Mesothelial cell of epicardium (in vitro differentiated cells): ENCODE measurements around the gene AUNIP. TPM values are rescaled to one million over a fixed set of nuclear protein-coding genes. Genes with fewer than 3 reads are reported as not detected.

Source experiments
- DNase-seq, 2 experiments: peaks; one replicate each; pipeline ENCODE4 v3.0.0; 2021; ENCODE audit warnings: low spot score in 2 of 2; ENCODE audit not compliant: unreplicated experiment in 2 of 2
- H3K27ac Mint-ChIP-seq: 2 replicates; pipeline ENCODE4 v1.8.0; 2021; ENCODE audit warnings: mixed read lengths
- H3K27me3 Mint-ChIP-seq: 2 replicates; pipeline ENCODE4 v1.8.0; 2021; ENCODE audit warnings: low read depth, mixed read lengths
- H3K36me3 Mint-ChIP-seq: 2 replicates; pipeline ENCODE4 v1.8.0; 2021; ENCODE audit warnings: mixed read lengths
- H3K4me1 Mint-ChIP-seq: 2 replicates; pipeline ENCODE4 v1.8.0; 2021; ENCODE audit warnings: mixed read lengths
- H3K4me3 Mint-ChIP-seq: 2 replicates; pipeline ENCODE4 v1.8.0; 2021; ENCODE audit warnings: mild to moderate bottlenecking, moderate library complexity, mixed read lengths
- H3K9me3 Mint-ChIP-seq: 2 replicates; pipeline ENCODE4 v1.8.0; 2021; ENCODE audit warnings: mixed read lengths
- total RNA-seq: library from RNA; stranded (reverse); gene quantifications from 3 replicates; pipeline ENCODE4 v1.2.1, GENCODE V29; 2021
- TF ChIP-seq, protein P1 (sequence below): fragments of 200-600 bp; sonication (generic); IDR thresholded peaks from one replicate; pipeline ENCODE4 v1.5.0; 2021; ENCODE audit warnings: antibody characterized with exemption; ENCODE audit not compliant: unreplicated experiment

AUNIP gene
- total RNA-seq, 1 donor from 2014 or later = 2.7 TPM

DNA sequence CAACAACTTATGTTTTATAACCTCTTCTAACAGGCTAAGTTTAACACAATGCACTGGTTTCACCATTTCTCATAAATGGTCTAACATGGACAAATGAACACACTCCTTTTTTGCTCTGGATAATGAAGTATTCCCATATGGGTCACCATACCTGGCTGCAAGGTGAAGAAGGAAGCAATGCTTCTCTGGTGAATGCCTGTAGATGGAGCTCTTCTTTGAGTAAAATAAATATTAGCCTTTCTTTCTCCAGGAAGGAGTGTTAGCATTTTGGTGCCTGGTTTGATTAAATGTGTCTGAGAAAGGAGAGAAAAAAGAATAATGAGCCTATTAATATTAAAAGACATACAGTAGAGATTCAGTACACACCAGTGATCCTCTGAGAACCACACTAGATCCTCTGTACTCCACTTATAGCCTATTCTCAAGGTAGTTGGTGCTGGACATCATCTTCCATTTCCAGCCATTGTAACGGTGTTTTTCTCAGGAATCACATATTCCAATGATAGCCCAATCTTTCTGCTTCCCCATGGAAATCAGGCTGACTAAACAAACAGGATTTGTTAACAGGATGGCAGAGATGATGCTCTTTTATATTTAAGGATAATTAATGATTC is 21.9 kb downstream of the AUNIP start:
- DNase-seq = no peak
- H3K4me3 Mint-ChIP-seq = no peak overlapping the region
- H3K27me3 Mint-ChIP-seq = no peaks in the 10 kb centered on the region
- peaks cover 13% of the 10 kb centered on the region for H3K36me3 Mint-ChIP-seq
- peaks cover 3% of the 10 kb centered on the region for H3K4me1 Mint-ChIP-seq
- TF ChIP-seq, protein P1, sequence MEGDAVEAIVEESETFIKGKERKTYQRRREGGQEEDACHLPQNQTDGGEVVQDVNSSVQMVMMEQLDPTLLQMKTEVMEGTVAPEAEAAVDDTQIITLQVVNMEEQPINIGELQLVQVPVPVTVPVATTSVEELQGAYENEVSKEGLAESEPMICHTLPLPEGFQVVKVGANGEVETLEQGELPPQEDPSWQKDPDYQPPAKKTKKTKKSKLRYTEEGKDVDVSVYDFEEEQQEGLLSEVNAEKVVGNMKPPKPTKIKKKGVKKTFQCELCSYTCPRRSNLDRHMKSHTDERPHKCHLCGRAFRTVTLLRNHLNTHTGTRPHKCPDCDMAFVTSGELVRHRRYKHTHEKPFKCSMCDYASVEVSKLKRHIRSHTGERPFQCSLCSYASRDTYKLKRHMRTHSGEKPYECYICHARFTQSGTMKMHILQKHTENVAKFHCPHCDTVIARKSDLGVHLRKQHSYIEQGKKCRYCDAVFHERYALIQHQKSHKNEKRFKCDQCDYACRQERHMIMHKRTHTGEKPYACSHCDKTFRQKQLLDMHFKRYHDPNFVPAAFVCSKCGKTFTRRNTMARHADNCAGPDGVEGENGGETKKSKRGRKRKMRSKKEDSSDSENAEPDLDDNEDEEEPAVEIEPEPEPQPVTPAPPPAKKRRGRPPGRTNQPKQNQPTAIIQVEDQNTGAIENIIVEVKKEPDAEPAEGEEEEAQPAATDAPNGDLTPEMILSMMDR = no peak
- peaks cover 7% of the 10 kb centered on the region for H3K9me3 Mint-ChIP-seq
- H3K27ac Mint-ChIP-seq = no peak overlapping the region

DNA sequence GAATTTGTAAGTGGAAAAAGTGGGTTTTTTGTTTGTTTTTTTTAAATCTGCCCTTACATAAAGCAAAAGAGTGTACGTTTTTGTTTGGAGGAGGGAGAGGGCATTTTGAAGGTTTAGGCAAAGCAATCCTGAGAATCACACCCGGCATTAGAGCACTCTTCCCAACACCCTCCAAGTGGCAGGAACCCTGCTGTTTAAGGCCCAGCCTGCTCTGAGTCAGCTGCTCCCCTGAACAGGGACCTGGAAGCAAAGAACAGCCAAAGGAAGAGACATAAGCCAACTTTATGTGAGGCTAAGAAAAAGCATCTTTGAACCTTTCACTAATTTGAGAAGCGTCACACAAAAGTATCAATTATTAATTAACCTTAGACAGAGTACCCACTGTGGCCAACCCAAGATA is 22.6 kb downstream of the AUNIP start:
- H3K27me3 Mint-ChIP-seq = no peaks in the 10 kb centered on the region
- H3K4me3 Mint-ChIP-seq = no peak overlapping the region
- H3K36me3 Mint-ChIP-seq = peaks cover 15% of the 10 kb centered on the region
- H3K27ac Mint-ChIP-seq = no peak overlapping the region
- TF ChIP-seq, protein P1 = no peak
- H3K4me1 Mint-ChIP-seq = peaks cover 3% of the 10 kb centered on the region
- peaks cover 7% of the 10 kb centered on the region for H3K9me3 Mint-ChIP-seq
- DNase-seq = no peak

DNA sequence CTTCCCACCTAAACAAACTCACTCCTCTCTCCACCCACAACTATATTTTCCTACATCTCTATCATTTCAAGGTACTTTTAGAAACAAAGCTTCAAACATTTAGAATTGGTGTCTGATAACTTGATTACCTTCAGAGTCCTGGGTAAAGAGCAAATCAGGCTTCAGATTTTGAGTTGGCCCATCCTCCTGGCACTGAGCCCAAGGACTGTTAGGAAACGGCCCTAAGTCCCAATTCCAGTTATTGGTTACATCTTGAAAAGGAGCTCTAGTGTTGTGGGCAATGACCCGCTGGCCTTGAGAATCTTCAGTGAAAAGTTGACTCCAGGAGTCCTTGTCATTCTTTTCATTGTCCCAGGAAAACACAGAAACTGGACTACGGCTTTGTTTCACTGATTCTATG is 24.4 kb downstream of the AUNIP start:
- peaks cover 26% of the 10 kb centered on the region for H3K36me3 Mint-ChIP-seq
- H3K9me3 Mint-ChIP-seq = peaks cover 1% of the 10 kb centered on the region
- H3K27me3 Mint-ChIP-seq = no peaks in the 10 kb centered on the region
- no peak overlapping the region for H3K27ac Mint-ChIP-seq
- TF ChIP-seq, protein P1 = no peak
- peaks cover 3% of the 10 kb centered on the region for H3K4me1 Mint-ChIP-seq
- DNase-seq = no peak
- H3K4me3 Mint-ChIP-seq = no peak overlapping the region

DNA sequence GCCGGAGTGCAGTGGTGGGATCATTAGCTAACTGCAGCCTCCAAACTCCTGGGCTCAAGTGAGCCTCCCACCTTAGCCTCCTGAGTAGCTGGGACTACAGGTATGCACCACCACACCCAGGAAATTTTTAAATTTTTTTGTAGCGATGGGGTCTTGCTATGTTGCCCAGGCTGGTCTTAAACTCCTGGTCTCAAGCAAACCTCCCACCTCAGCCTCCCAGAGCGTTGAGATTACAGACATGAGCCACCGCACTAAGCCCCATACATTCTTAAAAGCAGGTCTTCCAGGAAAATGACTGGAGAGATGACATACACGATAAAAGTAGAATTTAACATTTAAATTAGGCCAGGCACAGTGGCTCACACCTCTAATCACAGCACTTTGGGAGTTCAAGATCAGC is 26.1 kb downstream of the AUNIP start:
- Mint-ChIP-seq H3K4me1 (peaks cover 3% of the 10 kb centered on the region), H3K4me3 (no peak overlapping the region)

DNA sequence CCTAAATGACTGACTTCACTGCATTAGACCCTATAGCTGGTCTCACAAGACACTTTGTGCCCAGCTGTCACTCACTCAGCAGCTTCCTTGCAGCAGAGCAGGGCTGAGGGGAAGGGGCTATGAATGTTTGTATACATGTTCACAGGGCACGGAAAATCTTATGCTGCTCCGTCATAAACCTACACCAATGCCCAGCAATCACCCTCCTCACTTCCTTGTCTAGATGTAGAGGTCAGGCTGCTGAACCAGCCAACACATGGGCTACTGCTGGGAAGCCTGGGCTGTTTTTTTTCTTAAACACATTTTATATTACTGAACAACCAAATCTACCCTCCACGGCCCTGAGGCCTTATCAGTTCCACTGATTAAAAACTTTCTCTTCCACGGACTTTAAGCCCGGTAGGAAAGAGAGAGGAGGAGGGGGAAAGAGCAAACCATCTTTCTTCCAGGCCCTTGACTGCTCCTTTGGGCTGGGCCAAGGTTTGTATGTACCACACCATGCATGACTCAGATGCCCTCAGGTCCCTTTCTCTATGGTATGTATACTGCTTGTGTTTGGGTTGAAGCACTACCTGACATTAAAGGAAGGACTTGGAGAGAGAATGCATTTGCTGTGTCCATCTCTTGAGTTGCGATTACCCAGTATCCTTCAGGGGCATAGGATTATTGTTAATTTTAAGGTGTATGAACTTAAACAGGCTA is 26.8 kb downstream of the AUNIP start:
- DNase-seq = no peak
- no peak overlapping the region for H3K4me3 Mint-ChIP-seq
- peaks cover 34% of the 10 kb centered on the region for H3K36me3 Mint-ChIP-seq
- no peak overlapping the region for H3K27ac Mint-ChIP-seq
- no peaks in the 10 kb centered on the region for H3K9me3 Mint-ChIP-seq
- H3K4me1 Mint-ChIP-seq = peaks cover 2% of the 10 kb centered on the region
- TF ChIP-seq, protein P1 = no peak
- no peaks in the 10 kb centered on the region for H3K27me3 Mint-ChIP-seq

More for the DNA sequence above, 26.1 kb downstream of the AUNIP start:
- Mint-ChIP-seq H3K27ac (no peak overlapping the region), H3K36me3 (peaks cover 31% of the 10 kb centered on the region), H3K27me3 (no peaks in the 10 kb centered on the region), H3K9me3 (no peaks in the 10 kb centered on the region)
- TF ChIP-seq, protein P1 = no peak
- no peak for DNase-seq
